ENCODE results near the gene SCT.

GRCh38 chr11:613369-613968, 13.5 kb downstream of the SCT start:
- TF ChIP-seq POLR2AphosphoS5 (IDR thresholded peaks at IDR 0.05; ENCODE audit: low read depth) (no peak), CTCF (IDR thresholded peaks at IDR 0.05; ENCODE audit: insufficient read depth, low read length) (no peak)
